ENCODE measurements around the gene EFNB2. TPM values are rescaled to one million over a fixed set of nuclear protein-coding genes. Genes with fewer than 3 reads are reported as not detected.

The EFNB2 gene
- total and polyA plus RNA-seq, 2 of the 13 experiments (the other 11 are each of a cell fraction or from before 2014, with no cell fraction given): 0.11 to 0.20 TPM

DNA sequence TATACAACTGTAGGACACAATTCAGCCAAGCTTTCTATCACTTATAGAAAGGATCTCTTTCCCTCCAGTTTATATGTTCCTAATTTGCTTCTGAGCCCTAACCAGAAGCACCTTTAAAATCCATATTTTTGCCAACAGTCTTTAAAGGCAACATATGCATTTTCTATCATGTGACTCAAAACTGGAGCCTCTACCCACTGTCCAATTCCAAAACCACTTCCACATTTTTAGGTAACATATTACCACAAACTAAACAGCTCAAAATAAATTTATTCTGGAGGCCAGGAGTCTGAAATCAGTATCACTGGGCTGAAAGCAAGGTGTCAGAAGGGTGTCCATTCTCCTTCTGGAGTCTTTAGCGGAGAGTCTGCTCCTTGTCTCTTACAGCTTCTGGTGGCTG is 15.9 kb upstream of the EFNB2 start (continued):
- TF ChIP-seq PRDM10 (CRISPR knock-in tag; IDR thresholded peaks at IDR 0.05; ENCODE audit: low read depth) (no peak), SIN3A (IDR thresholded peaks at IDR 0.05; ENCODE audit: borderline replicate concordance, low read depth, low read length) (no peak), HHEX (CRISPR knock-in tag; IDR thresholded peaks at IDR 0.05) (no peak)

DNA sequence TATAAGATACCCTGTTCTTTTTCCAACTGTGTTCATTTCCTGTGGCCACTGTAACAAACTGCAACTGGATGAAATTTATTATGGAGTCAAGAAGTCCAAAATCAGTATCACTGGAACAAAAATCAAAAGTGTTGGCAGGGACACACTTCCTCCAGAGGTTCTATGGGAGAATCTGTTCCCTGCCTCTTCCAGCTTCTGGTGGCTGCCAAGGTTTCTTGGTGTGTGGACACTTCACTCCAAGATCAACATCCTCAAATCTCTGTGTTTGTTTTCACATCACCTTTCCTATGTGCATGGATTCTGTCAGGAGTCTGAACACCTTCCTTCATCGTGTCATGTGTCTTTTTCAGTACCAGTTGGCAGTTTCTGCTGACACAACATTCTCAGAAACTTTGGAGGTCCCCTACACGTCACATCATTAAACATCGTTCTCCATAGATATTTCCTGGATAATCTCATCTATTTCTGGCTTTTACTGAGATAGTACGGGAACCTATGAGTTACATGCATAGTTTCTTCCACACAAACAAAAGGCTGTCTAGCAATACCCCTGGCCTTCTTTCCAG is 15.2 kb upstream of the EFNB2 start:
- 97% methylated on average over 4 of the region's 4 CpGs for WGBS (ENCODE audit: low lambda C conversion rate)

More for the DNA sequence above, 15.2 kb upstream of the EFNB2 start:
- Histone ChIP-seq H3K27ac (ENCODE audit: extremely low read length, insufficient read depth, low read length) (no peak overlapping the region), H3K79me2 (ENCODE audit: insufficient read depth, low read length) (peaks cover 38% of the 10 kb centered on the region), H2AFZ (ENCODE audit: low read length) (no peak overlapping the region), H4K20me1 (ENCODE audit: insufficient read depth, low read length) (peaks cover 12% of the 10 kb centered on the region), H3K9ac (ENCODE audit: insufficient read depth, low read depth, low read length) (no peak overlapping the region), H3K4me3 (replicated peaks in 1 of 3; ENCODE audit: insufficient read depth in 1 of 3, low read depth in 2 of 3, low read length in 3 of 3) (no peak overlapping the region), H3K4me1 (ENCODE audit: insufficient read depth, low read length) (no peaks in the 10 kb centered on the region), H3K9me3 (ENCODE audit: low read length) (no peaks in the 10 kb centered on the region), H3K4me2 (ENCODE audit: low read depth, low read length) (no peak overlapping the region), H3K27me3 (ENCODE audit: control insufficient read depth in 1 of 2, insufficient read depth in 2 of 2, low read length in 2 of 2) (no peaks in the 10 kb centered on the region), H3K36me3 (replicated peaks in 1 of 2; ENCODE audit: control insufficient read depth in 1 of 2, insufficient read depth in 2 of 2, low read length in 2 of 2) (peaks cover 7 to 56% of the 10 kb centered on the region in 2 experiments; a peak in 4 of 5 replicates)
- BruUV-seq (replicated peaks): no TSS peak
- CTCF ChIA-PET (ENCODE audit: low intra/inter-chr PET ratio, low total read pairs): no interaction called here
- in situ Hi-C loops (cut with HindIII; ENCODE audit: extremely low pct_ligation_motif_present, low pct_unique_long_range_greater_than_20kb): no loop called here
- FAIRE-seq (no peak), DNase-seq (ENCODE audit: low spot score) (no peak), ATAC-seq (no peak)
- POLR2A ChIA-PET: no interaction called here
- intact Hi-C loops (cut with micrococcal nuclease; ENCODE audit: unreplicated experiment): loop anchor here (5.0 kb wide), 2 partner anchors 367 to 572 kb away; no protein-coding TSS in a partner anchor
- TF ChIP-seq MAFF (IDR thresholded peaks at IDR 0.05; ENCODE audit: low read depth, low read length) (peak; percentile 78), ZNF101 (CRISPR knock-in tag; IDR thresholded peaks at IDR 0.05; ENCODE audit: borderline replicate concordance, low read depth) (no peak), ASH2L (IDR thresholded peaks at IDR 0.05; ENCODE audit: insufficient read length, low read depth, low read length) (no peak), MAFK (conservative IDR thresholded peaks at IDR 0.05 in 1 of 2, IDR thresholded peaks at IDR 0.05 in 1 of 2; ENCODE audit: low read length in 2 of 2) (peak; percentile 81 to 88), RBM22 (optimal IDR thresholded peaks at IDR 0.05; ENCODE audit: low read length) (no peak)
- TF ChIP-seq, protein P1, sequence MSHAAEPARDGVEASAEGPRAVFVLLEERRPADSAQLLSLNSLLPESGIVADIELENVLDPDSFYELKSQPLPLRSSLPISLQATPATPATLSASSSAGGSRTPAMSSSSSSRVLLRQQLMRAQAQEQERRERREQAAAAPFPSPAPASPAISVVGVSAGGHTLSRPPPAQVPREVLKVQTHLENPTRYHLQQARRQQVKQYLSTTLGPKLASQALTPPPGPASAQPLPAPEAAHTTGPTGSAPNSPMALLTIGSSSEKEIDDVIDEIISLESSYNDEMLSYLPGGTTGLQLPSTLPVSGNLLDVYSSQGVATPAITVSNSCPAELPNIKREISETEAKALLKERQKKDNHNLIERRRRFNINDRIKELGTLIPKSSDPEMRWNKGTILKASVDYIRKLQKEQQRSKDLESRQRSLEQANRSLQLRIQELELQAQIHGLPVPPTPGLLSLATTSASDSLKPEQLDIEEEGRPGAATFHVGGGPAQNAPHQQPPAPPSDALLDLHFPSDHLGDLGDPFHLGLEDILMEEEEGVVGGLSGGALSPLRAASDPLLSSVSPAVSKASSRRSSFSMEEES (CRISPR knock-in tag; IDR thresholded peaks at IDR 0.05): no peak
